HepG2 (cell line): ENCODE results near the gene C1orf115. TPM values are rescaled to one million over a fixed set of nuclear protein-coding genes. Genes with fewer than 3 reads are reported as not detected.

Experiments used
- AKNA ChIP-seq: sonication (generic); formaldehyde crosslinking; IDR thresholded peaks from 2 replicates; pipeline ENCODE4 v1.4.0; 2020; ENCODE audit warnings: missing genetic modification reagents, borderline replicate concordance
- ATF7 ChIP-seq, 2 experiments: fragments of 450-650 bp in 1 of 2; sonication (generic) in 1 of 2; formaldehyde crosslinking in 1 of 2; IDR thresholded peaks; 2 replicates each; pipeline versions ENCODE4 v1.4.0 to v1.6.1; 2016 to 2020; ENCODE audit warnings: antibody characterized with exemption in 1 of 2, mild to moderate bottlenecking in 1 of 2, missing genetic modification reagents in 1 of 2
- FOSL2 ChIP-seq: sonication (generic); formaldehyde crosslinking; IDR thresholded peaks from 2 replicates; pipeline ENCODE4 v1.4.0; 2020; ENCODE audit warnings: missing genetic modification reagents
- HIVEP1 ChIP-seq: sonication (generic); formaldehyde crosslinking; IDR thresholded peaks from 2 replicates; pipeline ENCODE4 v1.4.0; 2020; ENCODE audit warnings: mild to moderate bottlenecking, missing genetic modification reagents
- KDM1A ChIP-seq: IDR thresholded peaks from 2 replicates; pipeline ENCODE4 v1.6.1; 2016; ENCODE audit warnings: missing compliant biosample characterization
- MAZ ChIP-seq, 2 experiments: sonication (generic) in 1 of 2; formaldehyde crosslinking in 1 of 2; IDR thresholded peaks; 2 replicates each; pipeline versions ENCODE4 v1.5.0 to v1.6.1; 2012 to 2020; ENCODE audit warnings: low read depth in 2 of 2, mild to moderate bottlenecking in 2 of 2, borderline replicate concordance in 1 of 2, improper control_type of control experiment in 1 of 2, low read length in 1 of 2, missing genetic modification reagents in 1 of 2, moderate library complexity in 1 of 2
- NFAT5 ChIP-seq: sonication (generic); formaldehyde crosslinking; IDR thresholded peaks from 2 replicates; pipeline ENCODE4 v1.4.0; 2020; ENCODE audit warnings: missing genetic modification reagents
- POLR2G ChIP-seq: fragments of 200-400 bp; formaldehyde crosslinking; IDR thresholded peaks from 2 replicates; pipeline ENCODE4 v1.6.1; 2018; ENCODE audit warnings: mild to moderate bottlenecking, low read depth, low read length, moderate library complexity
- TRIM24 ChIP-seq: sonication (generic); formaldehyde crosslinking; IDR thresholded peaks from 2 replicates; pipeline ENCODE4 v1.8.0; 2022; ENCODE audit warnings: mild to moderate bottlenecking, missing genetic modification reagents
- ZNF124 ChIP-seq: sonication (generic); formaldehyde crosslinking; IDR thresholded peaks from 2 replicates; pipeline ENCODE4 v1.4.0; 2020; ENCODE audit warnings: missing genetic modification reagents
- ZNF468 ChIP-seq: sonication (generic); formaldehyde crosslinking; IDR thresholded peaks from 2 replicates; pipeline ENCODE4 v1.8.0; 2022; ENCODE audit warnings: mild to moderate bottlenecking, moderate library complexity, missing genetic modification reagents
- polyA plus RNA-seq, 8 experiments: library from polyadenylated mRNA; depleted of rRNA in 3 of 8; stranded (reverse) in 7 of 8; unstranded in 1 of 8; fragments of >200 nt; fragmentation: Illumina TruSeq in 4 of 8; extraction: Trizol in 4 of 8; gene quantifications; 2 replicates each; pipeline versions ENCODE4 v1.2.1 to v1.2.3, GENCODE V29; 2011 to 2016; ENCODE audit warnings: low read depth in 4 of 8, missing spikeins in 1 of 8, mixed read lengths in 1 of 8; ENCODE audit not compliant: insufficient read depth in 1 of 8
- total RNA-seq, 5 experiments: library from RNA; depleted of rRNA; stranded (reverse); fragments of >200 nt; fragmentation: Illumina TruSeq; extraction: Trizol; gene quantifications; 2 replicates each; pipeline ENCODE4 v1.2.3, GENCODE V29; 2016; ENCODE audit warnings: low read depth in 1 of 5
- TF ChIP-seq, protein P1 (sequence below), 2 experiments: sonication (generic) in 1 of 2; formaldehyde crosslinking in 1 of 2; IDR thresholded peaks; 2 replicates each; pipeline versions ENCODE4 v1.4.0 to v1.6.1; 2016 to 2020; ENCODE audit warnings: borderline replicate concordance in 1 of 2, low read depth in 1 of 2, mild to moderate bottlenecking in 1 of 2, missing genetic modification reagents in 1 of 2

The C1orf115 gene
- total and polyA plus RNA-seq, 2 of the 13 experiments (the other 11 are each of a cell fraction or from before 2014, with no cell fraction given): 25.2 to 85.9 TPM

DNA sequence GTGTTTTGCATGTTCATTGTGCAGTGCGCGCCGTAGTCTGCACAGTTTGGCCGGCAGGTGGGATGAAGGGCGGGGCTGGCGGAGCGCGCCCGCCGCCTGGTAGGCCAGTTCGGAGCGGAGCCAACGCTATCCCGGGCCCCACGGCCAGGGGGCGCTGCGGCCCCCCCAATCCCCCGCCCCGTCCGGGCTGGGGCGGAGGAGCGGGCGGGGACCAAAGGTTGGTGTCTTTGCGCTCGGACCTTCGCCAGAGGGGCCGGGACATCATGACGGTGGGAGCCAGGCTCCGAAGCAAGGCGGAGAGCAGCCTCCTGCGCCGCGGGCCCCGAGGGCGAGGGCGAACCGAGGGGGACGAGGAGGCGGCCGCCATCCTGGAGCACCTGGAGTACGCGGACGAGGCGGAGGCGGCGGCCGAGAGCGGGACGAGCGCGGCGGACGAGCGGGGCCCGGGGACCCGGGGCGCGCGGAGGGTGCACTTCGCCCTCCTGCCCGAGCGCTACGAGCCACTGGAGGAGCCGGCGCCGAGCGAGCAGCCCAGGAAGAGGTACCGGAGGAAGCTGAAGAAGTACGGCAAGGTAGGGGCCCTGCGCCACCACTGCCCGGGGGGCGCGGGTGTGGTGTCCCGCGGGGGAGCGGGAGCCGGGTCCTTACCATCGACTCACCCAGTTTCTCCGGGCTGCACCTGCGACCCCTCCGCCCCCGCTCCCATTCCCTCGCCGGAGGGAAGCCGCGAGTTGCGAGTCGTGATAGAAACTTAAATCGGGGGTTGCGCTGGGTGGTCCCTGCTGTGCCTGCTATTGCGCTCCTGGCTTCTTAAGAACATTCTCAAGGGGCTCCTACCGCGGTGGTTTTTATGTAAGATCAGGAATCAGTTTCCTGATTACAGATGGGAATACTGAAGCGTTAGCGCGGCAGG lies at the start of gene C1orf115 (continued):
- TF ChIP-seq POLR2G: peak; percentile 90
- no peak for TF ChIP-seq AKNA (CRISPR knock-in tag)
- TF ChIP-seq, protein P1, sequence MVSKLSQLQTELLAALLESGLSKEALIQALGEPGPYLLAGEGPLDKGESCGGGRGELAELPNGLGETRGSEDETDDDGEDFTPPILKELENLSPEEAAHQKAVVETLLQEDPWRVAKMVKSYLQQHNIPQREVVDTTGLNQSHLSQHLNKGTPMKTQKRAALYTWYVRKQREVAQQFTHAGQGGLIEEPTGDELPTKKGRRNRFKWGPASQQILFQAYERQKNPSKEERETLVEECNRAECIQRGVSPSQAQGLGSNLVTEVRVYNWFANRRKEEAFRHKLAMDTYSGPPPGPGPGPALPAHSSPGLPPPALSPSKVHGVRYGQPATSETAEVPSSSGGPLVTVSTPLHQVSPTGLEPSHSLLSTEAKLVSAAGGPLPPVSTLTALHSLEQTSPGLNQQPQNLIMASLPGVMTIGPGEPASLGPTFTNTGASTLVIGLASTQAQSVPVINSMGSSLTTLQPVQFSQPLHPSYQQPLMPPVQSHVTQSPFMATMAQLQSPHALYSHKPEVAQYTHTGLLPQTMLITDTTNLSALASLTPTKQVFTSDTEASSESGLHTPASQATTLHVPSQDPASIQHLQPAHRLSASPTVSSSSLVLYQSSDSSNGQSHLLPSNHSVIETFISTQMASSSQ (IDR thresholded peaks at IDR 0.05; ENCODE audit: low read depth): no peak
- TF ChIP-seq, protein P1 (CRISPR knock-in tag; IDR thresholded peaks at IDR 0.05; ENCODE audit: borderline replicate concordance): peak; percentile 78; the same call in 1 of the 2 replicates
- TF ChIP-seq MAZ (IDR thresholded peaks at IDR 0.05; ENCODE audit: borderline replicate concordance, low read depth, low read length): peak; percentile 97
- peak; percentile 98 for TF ChIP-seq MAZ (CRISPR knock-in tag; IDR thresholded peaks at IDR 0.05; ENCODE audit: low read depth)
- TF ChIP-seq ZNF124 (CRISPR knock-in tag): no peak; the same call in 1 of the 2 replicates
- no peak for TF ChIP-seq ATF7 (IDR thresholded peaks at IDR 0.05)
- TF ChIP-seq ATF7 (CRISPR knock-in tag; IDR thresholded peaks at IDR 0.05): no peak
- no peak for TF ChIP-seq HIVEP1 (CRISPR knock-in tag)
- TF ChIP-seq FOSL2 (CRISPR knock-in tag): peak; percentile 50
- TF ChIP-seq KDM1A: no peak
- TF ChIP-seq TRIM24: no peak
- no peak for TF ChIP-seq ZNF468 (CRISPR knock-in tag)
- no peak for TF ChIP-seq NFAT5 (CRISPR knock-in tag)
